ENCODE measurements around the gene NADK.
"Not testable (repeated sequence)": the region's sequence is repeated elsewhere in the genome, so short reads cannot be mapped to it uniquely, and the experiment has no call there.

Gene NADK

DNA sequence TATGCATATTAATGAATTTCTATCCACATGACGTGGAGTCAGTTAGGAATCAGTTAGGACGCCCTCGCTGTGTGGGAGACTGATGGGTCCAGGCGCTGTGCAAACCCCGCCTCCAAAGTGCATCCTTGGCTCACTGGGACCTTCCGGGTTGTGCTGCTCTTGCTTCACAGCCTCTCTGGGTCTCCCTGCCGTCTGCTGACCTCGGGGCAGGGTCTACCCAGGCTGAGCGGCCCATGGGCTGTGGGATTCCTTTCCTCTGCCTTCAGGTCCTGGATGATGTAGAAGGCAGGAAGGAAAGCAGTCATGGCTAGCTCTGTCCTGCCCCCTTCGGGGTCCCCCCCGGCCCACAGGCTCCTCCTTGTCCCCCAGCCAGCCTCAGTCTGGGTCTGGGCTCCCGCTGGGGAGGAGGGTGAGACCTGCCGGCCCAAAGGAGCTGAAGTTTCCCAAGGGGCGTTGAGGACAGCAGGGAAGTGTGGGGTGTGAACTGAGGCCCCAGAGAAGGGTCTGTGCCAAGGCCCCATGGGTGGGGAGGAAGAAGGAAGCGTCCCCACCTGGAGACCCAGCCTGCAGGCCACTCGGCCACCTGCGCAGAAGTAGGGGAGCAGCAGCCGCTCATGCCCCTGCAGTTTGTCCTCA, 29.5 kb downstream of the NADK start:
- Histone ChIP-seq H3K36me3 (ENCODE audit: control insufficient read depth in 1 of 2, insufficient read depth in 2 of 2, low read depth in 1 of 2, low read length in 2 of 2) (peaks cover 17 to 18% of the 10 kb centered on the region in 2 experiments), H3K79me1 (replicated peaks; ENCODE audit: low read length, poor library complexity, severe bottlenecking) (peaks cover 5% of the 10 kb centered on the region), H3K27me3 (ENCODE audit: control insufficient read depth in 1 of 2, insufficient read depth in 1 of 2, low read length in 2 of 2) (no peaks in the 10 kb centered on the region), H3K23ac (ENCODE audit: low read length in 2 of 2) (no peak overlapping the region), H4K8ac (ENCODE audit: low read length) (no peak overlapping the region), H3K18ac (ENCODE audit: low read depth in 1 of 2, low read length in 2 of 2) (peak overlapping the region in 1 of 2 experiments; percentile 40), H3K4me1 (ENCODE audit: control insufficient read depth, insufficient read depth, low read depth, low read length) (peaks cover 2% of the 10 kb centered on the region), H3K9ac (ENCODE audit: low read length) (no peak overlapping the region), H3K4me3 (ENCODE audit: insufficient read depth in 1 of 2, low read depth in 1 of 2, low read length in 2 of 2) (no peak overlapping the region), H3K14ac (ENCODE audit: low read length in 2 of 2) (peak overlapping the region in 1 of 2 experiments; percentile 79), H2BK5ac (ENCODE audit: low read depth, low read length, poor library complexity, severe bottlenecking) (no peak overlapping the region), H3K27ac (ENCODE audit: low read length, poor library complexity, severe bottlenecking) (no peak overlapping the region), H2BK15ac (ENCODE audit: low read depth, poor library complexity, severe bottlenecking) (no peak overlapping the region), H2BK120ac (ENCODE audit: low read depth, low read length) (no peak overlapping the region), H4K91ac (ENCODE audit: low read length) (no peak overlapping the region), H2BK12ac (ENCODE audit: low read length in 2 of 2) (peak overlapping the region in 1 of 2 experiments; percentile 18), H3K4ac (ENCODE audit: low read depth in 1 of 2, low read length in 2 of 2) (no peak overlapping the region), H2AFZ (ENCODE audit: low read depth, low read length) (no peak overlapping the region), H3K9me3 (ENCODE audit: control insufficient read depth, low read length) (no peaks in the 10 kb centered on the region), H3K4me2 (ENCODE audit: low read length, poor library complexity, severe bottlenecking) (no peak overlapping the region), H2AK5ac (ENCODE audit: low read length, severe bottlenecking) (no peak overlapping the region)
- WGBS = 77% methylated on average over 18 of the region's 18 CpGs
- DNase-seq = no peak

DNA sequence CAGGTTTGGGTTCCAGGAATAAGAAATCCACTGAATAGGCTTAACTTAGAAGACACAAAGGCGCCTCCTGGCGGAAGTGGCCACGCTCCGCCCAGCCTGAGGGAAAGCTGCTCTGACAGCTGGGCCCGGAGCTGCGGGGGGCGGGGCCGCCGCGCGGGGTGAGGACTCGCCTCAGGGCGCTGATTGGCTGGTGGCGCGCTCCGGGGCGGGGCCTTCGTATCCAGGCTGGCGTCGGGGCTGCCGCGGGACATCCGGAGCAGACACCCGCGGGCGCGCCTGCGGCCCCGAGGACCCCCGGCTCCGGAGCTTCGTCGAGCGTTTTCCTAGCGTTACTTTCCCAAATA, 31.7 kb downstream of the NADK start:
- H4K91ac ChIP-seq (ENCODE audit: low read length); H2BK15ac ChIP-seq (ENCODE audit: low read depth, poor library complexity, severe bottlenecking); H3K4me3 ChIP-seq (ENCODE audit: insufficient read depth in 1 of 2, low read depth in 1 of 2, low read length in 2 of 2); DNase-seq; H3K4me1 ChIP-seq (ENCODE audit: control insufficient read depth, insufficient read depth, low read depth, low read length); H2BK120ac ChIP-seq (ENCODE audit: low read depth, low read length); H3K36me3 ChIP-seq (ENCODE audit: control insufficient read depth in 1 of 2, insufficient read depth in 2 of 2, low read depth in 1 of 2, low read length in 2 of 2); H3K14ac ChIP-seq (ENCODE audit: low read length in 2 of 2); H3K23ac ChIP-seq (ENCODE audit: low read length in 2 of 2); H2BK5ac ChIP-seq (ENCODE audit: low read depth, low read length, poor library complexity, severe bottlenecking); H3K4me2 ChIP-seq (ENCODE audit: low read length, poor library complexity, severe bottlenecking); H2BK12ac ChIP-seq (ENCODE audit: low read length in 2 of 2); H3K27me3 ChIP-seq (ENCODE audit: control insufficient read depth in 1 of 2, insufficient read depth in 1 of 2, low read length in 2 of 2); H4K8ac ChIP-seq (ENCODE audit: low read length); H2AFZ ChIP-seq (ENCODE audit: low read depth, low read length); H3K79me1 ChIP-seq (replicated peaks; ENCODE audit: low read length, poor library complexity, severe bottlenecking); H3K9me3 ChIP-seq (ENCODE audit: control insufficient read depth, low read length); H3K18ac ChIP-seq (ENCODE audit: low read depth in 1 of 2, low read length in 2 of 2); H3K27ac ChIP-seq (ENCODE audit: low read length, poor library complexity, severe bottlenecking); H3K4ac ChIP-seq (ENCODE audit: low read depth in 1 of 2, low read length in 2 of 2); H2AK5ac ChIP-seq (ENCODE audit: low read length, severe bottlenecking): not testable (repeated sequence)
- peak overlapping the region; percentile 86 for H3K9ac ChIP-seq (ENCODE audit: low read length)
- WGBS = no CpG with 5 or more reads among the region's 35 CpGs

DNA sequence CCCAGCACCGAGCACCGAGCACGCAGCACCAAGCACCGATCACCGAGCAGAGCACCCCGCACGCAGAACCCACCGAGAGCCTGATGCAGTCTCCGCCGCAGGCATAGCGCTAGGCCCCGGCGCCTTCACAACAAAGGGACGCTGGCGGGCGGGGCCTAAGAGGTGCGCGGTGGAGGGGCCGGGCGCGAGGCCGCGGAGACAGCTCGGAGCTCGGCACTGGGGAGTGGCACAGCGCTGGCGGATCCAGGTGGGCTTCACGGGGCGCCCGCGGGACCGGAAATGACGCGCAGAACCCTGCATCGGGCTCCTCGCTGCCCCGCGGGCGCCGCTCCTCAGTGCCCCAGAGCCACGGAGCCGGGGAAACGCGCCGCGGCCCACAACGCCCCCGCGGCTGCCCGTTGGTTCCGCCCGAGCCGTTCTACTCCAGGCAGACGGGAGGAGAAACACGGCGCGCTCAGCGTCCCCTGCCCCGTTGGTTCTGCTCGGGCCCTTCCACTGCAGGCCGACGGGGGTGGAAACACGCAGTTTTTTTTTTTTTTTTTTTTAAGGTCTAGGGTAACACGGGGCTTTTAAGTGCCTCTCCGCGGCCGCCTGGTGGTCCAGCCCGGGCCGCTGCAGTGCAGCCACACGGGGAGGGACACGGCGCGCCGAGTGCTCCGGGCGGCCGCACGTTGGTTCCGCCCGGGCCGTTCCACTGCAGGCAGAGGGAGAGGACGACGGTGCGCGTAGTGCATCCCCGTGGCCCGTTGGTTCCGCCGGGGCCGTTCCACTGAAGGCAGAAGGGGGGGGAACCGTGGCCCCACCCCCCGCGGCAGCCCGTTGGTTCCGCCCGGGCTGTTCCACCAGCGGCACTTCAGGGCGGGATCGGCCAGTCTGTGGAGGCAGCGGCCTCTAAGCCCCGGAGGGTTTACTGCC, 32.4 kb downstream of the NADK start:
- H2BK120ac ChIP-seq (ENCODE audit: low read depth, low read length); H4K8ac ChIP-seq (ENCODE audit: low read length); H3K23ac ChIP-seq (ENCODE audit: low read length in 2 of 2); H2BK12ac ChIP-seq (ENCODE audit: low read length in 2 of 2); H3K79me1 ChIP-seq (replicated peaks; ENCODE audit: low read length, poor library complexity, severe bottlenecking); H2AK5ac ChIP-seq (ENCODE audit: low read length, severe bottlenecking); H3K9me3 ChIP-seq (ENCODE audit: control insufficient read depth, low read length); H3K4me1 ChIP-seq (ENCODE audit: control insufficient read depth, insufficient read depth, low read depth, low read length); H3K14ac ChIP-seq (ENCODE audit: low read length in 2 of 2); H3K4ac ChIP-seq (ENCODE audit: low read depth in 1 of 2, low read length in 2 of 2); H3K18ac ChIP-seq (ENCODE audit: low read depth in 1 of 2, low read length in 2 of 2); H3K27me3 ChIP-seq (ENCODE audit: control insufficient read depth in 1 of 2, insufficient read depth in 1 of 2, low read length in 2 of 2); H2BK15ac ChIP-seq (ENCODE audit: low read depth, poor library complexity, severe bottlenecking); H2AFZ ChIP-seq (ENCODE audit: low read depth, low read length); H3K36me3 ChIP-seq (ENCODE audit: control insufficient read depth in 1 of 2, insufficient read depth in 2 of 2, low read depth in 1 of 2, low read length in 2 of 2): not testable (repeated sequence)
- H3K9ac ChIP-seq (ENCODE audit: low read length) = peak overlapping the region; percentile 86
- 0% methylated on average over 26 of the region's 101 CpGs for WGBS
- H3K4me2 ChIP-seq (ENCODE audit: low read length, poor library complexity, severe bottlenecking) = peak overlapping the region; percentile 33
- peak overlapping the region; percentile 51 to 63 for H3K4me3 ChIP-seq (ENCODE audit: insufficient read depth in 1 of 2, low read depth in 1 of 2, low read length in 2 of 2)
- DNase-seq = peak; percentile 91
- H3K27ac ChIP-seq (ENCODE audit: low read length, poor library complexity, severe bottlenecking) = peak overlapping the region; percentile 94
- H2BK5ac ChIP-seq (ENCODE audit: low read depth, low read length, poor library complexity, severe bottlenecking) = peak overlapping the region; percentile 81
- peak overlapping the region; percentile 61 for H4K91ac ChIP-seq (ENCODE audit: low read length)

DNA sequence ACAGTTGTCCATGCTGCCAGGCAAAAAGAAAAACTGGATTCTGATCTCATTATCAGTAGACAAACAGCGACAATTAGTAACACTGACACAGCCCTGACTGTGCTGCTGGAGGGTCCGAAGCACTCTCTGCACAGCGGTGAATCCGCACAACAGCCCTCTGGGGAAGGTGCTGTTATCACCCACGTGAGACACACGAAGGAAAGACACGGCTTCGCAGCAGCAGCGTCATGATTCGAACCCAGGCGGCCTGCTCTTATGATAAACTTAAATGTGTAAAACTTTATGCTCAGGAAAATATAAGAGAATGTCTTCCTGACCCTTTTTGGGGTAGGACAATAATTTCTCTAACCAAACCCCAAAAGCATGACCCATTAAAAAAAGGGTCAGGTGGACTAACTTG, 35.7 kb downstream of the NADK start:
- not testable (repeated sequence) for H3K27me3 ChIP-seq (ENCODE audit: control insufficient read depth in 1 of 2, insufficient read depth in 1 of 2, low read length in 2 of 2); H4K8ac ChIP-seq (ENCODE audit: low read length); H3K9ac ChIP-seq (ENCODE audit: low read length); H3K4me2 ChIP-seq (ENCODE audit: low read length, poor library complexity, severe bottlenecking); H3K27ac ChIP-seq (ENCODE audit: low read length, poor library complexity, severe bottlenecking); H2AK5ac ChIP-seq (ENCODE audit: low read length, severe bottlenecking); H2AFZ ChIP-seq (ENCODE audit: low read depth, low read length); H2BK12ac ChIP-seq (ENCODE audit: low read length in 2 of 2); H3K4ac ChIP-seq (ENCODE audit: low read depth in 1 of 2, low read length in 2 of 2); H3K4me1 ChIP-seq (ENCODE audit: control insufficient read depth, insufficient read depth, low read depth, low read length); H3K79me1 ChIP-seq (replicated peaks; ENCODE audit: low read length, poor library complexity, severe bottlenecking); H2BK120ac ChIP-seq (ENCODE audit: low read depth, low read length); H3K14ac ChIP-seq (ENCODE audit: low read length in 2 of 2); H3K18ac ChIP-seq (ENCODE audit: low read depth in 1 of 2, low read length in 2 of 2); H2BK5ac ChIP-seq (ENCODE audit: low read depth, low read length, poor library complexity, severe bottlenecking); H2BK15ac ChIP-seq (ENCODE audit: low read depth, poor library complexity, severe bottlenecking); DNase-seq; H4K91ac ChIP-seq (ENCODE audit: low read length); H3K4me3 ChIP-seq (ENCODE audit: insufficient read depth in 1 of 2, low read depth in 1 of 2, low read length in 2 of 2); H3K9me3 ChIP-seq (ENCODE audit: control insufficient read depth, low read length); H3K23ac ChIP-seq (ENCODE audit: low read length in 2 of 2)
- H3K36me3 ChIP-seq (ENCODE audit: control insufficient read depth in 1 of 2, insufficient read depth in 2 of 2, low read depth in 1 of 2, low read length in 2 of 2) = peaks cover 7 to 12% of the 10 kb centered on the region in 2 experiments
- 82% methylated on average over 6 of the region's 11 CpGs for WGBS

Measured in mesenchymal stem cell (in vitro differentiated cells and primary cell).